Camera-type eye (tissue), 1 donor: ENCODE data around the gene CNTN2. TPM values are rescaled to one million over a fixed set of nuclear protein-coding genes. Genes with fewer than 3 reads are reported as not detected.

Experiments
- total RNA-seq: library from RNA; depleted of rRNA; stranded (reverse); fragments of >200 nt; gene quantifications from one replicate; pipeline ENCODE4 v1.2.3, GENCODE V29; 2014

CNTN2 gene, protein sequence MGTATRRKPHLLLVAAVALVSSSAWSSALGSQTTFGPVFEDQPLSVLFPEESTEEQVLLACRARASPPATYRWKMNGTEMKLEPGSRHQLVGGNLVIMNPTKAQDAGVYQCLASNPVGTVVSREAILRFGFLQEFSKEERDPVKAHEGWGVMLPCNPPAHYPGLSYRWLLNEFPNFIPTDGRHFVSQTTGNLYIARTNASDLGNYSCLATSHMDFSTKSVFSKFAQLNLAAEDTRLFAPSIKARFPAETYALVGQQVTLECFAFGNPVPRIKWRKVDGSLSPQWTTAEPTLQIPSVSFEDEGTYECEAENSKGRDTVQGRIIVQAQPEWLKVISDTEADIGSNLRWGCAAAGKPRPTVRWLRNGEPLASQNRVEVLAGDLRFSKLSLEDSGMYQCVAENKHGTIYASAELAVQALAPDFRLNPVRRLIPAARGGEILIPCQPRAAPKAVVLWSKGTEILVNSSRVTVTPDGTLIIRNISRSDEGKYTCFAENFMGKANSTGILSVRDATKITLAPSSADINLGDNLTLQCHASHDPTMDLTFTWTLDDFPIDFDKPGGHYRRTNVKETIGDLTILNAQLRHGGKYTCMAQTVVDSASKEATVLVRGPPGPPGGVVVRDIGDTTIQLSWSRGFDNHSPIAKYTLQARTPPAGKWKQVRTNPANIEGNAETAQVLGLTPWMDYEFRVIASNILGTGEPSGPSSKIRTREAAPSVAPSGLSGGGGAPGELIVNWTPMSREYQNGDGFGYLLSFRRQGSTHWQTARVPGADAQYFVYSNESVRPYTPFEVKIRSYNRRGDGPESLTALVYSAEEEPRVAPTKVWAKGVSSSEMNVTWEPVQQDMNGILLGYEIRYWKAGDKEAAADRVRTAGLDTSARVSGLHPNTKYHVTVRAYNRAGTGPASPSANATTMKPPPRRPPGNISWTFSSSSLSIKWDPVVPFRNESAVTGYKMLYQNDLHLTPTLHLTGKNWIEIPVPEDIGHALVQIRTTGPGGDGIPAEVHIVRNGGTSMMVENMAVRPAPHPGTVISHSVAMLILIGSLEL
- 9.5 TPM for total RNA-seq

DNA sequence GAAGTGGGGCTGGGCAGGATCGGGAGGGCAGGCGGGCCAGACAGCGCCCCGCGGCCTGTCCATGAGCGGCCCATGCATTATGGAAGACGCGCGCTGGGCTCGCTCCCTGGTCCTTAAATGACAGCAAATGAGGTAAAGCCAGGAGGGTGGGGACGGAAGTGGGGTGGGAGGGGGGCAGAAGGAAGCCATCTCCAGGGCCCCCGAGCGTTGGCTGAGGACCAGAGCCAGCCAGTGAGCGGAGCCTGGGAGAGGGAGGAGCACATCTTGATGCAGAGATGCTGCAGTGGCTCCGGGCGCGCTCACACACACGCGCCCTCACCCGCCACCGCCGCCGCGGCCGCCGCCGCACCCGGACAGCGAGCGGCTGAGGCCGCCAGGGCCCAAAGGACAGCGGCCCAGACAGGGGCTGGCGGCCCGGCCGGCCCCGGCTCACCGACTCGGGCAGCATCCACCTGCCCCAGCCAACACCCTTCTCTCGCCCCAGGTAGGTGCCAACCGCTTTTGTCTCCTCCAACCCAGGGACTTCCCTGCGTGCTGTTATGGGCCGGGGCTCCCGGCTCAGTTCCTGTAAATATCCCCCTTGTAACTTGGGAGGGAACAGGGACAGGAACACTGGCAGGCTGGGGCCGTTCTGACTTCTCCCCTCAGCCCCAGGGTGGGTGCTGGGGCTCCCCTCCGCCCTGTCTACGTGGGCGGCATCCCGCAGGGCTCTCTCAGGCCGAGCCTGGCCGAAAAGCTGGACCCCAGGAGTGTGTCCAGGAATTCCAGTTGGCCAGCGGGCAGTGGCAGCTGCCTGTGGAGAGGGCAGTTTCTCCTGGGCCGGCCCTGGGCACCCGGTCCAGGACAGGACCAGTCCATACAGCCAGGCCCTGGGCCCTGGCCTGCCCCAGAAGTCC, at the start of gene CNTN2:
CNTN2 (plus strand) TSS at position 302 of the 896 bp plus-strand sequence. CDS start 9,974 bp downstream, outside the sequence.

GRCh38 chr1:205084360-205084759, 41.3 kb downstream of the CNTN2 start, which contains the start of gene TMEM81:
TSS of gene TMEM81 (minus strand) at chr1:205084460. CDS start at chr1:205084320, 140 bp downstream.

DNA sequence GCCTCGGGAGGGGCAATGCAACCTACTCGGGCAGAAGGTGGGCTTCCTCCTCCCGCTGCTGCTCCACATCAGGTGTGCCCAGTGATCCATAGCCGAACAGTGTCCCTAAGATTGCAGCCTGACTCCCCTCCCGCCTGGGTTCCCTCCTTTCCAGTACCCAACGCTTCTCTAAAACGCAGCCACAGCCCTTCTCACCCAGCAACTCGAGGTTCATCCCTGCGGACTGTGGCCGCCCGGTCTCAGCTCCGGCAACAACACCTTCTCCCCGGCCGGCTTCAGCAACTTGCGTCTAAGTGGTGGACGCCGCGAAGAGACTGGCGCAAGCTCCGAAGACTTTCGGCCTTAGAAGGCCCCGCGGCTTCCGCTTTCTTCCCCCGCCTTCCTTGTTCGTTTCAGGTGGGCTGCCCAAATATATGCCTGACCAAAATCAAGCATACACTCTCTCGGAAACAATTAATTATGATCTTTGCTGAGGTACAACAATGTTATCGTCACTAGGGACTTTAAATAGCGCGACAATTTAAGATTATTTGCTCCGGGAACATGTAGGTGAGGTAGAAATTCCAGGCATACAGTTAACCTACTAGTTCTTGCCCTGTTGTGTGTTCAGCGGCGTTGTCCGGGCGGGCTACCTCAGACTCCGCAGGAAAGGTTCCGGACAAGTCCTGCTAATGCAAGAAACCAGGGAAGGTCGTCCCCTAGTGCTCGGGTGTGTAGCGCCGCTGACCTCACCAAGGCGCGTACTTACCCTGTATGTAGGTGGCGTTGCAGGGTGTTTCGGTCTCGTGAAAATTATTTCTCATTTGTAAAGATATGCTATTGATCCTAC, 78.9 kb downstream of the CNTN2 start, which contains the start of gene RBBP5:
RBBP5 (minus strand) TSS at position 319 of the 829 bp plus-strand sequence; CDS start at position 214, 105 bp downstream.

Other genes with a start within 250 kb of the CNTN2 start
- gene NFASC, start 172.3 kb upstream of the CNTN2 start, total RNA-seq, result 30.6 TPM
- gene TMEM81, start 41.2 kb downstream of the CNTN2 start, total RNA-seq, result 2.9 TPM
- 35.3 TPM for gene RBBP5, start 78.8 kb downstream of the CNTN2 start, total RNA-seq
- 29.2 TPM for gene DSTYK, start 168.5 kb downstream of the CNTN2 start, total RNA-seq
- gene TMCC2, start 184.7 kb downstream of the CNTN2 start, total RNA-seq, result 45.5 TPM